Left renal pelvis (tissue), 4 donors: ENCODE measurements around the gene PCGF3. TPM values are rescaled to one million over a fixed set of nuclear protein-coding genes. Genes with fewer than 3 reads are reported as not detected.

Source experiments
- DNase-seq, 4 donors: peaks; one replicate each; pipeline ENCODE4 v3.0.0-alpha.2; 2013; ENCODE audit warnings: low read depth in 4 of 4, low spot score in 3 of 4
- polyA plus RNA-seq, 4 donors: library from polyadenylated mRNA; unstranded; fragments of 120-200 nt; gene quantifications; one replicate each; pipeline ENCODE4 v1.2.1, GENCODE V29; 2013; ENCODE audit not compliant: insufficient read length in 4 of 4

Gene PCGF3
- 10 to 100 TPM; 67.3 to 93.3 (median 74.2) TPM for polyA plus RNA-seq

- peak; percentile 78 to 92 (median 88) for DNase-seq
These were observed at the start of gene PCGF3 for GRCh38 chr4:705278-706082. PCGF3 (plus strand) TSS chr4:705832; CDS start chr4:733681, 27,849 bp downstream.

DNA sequence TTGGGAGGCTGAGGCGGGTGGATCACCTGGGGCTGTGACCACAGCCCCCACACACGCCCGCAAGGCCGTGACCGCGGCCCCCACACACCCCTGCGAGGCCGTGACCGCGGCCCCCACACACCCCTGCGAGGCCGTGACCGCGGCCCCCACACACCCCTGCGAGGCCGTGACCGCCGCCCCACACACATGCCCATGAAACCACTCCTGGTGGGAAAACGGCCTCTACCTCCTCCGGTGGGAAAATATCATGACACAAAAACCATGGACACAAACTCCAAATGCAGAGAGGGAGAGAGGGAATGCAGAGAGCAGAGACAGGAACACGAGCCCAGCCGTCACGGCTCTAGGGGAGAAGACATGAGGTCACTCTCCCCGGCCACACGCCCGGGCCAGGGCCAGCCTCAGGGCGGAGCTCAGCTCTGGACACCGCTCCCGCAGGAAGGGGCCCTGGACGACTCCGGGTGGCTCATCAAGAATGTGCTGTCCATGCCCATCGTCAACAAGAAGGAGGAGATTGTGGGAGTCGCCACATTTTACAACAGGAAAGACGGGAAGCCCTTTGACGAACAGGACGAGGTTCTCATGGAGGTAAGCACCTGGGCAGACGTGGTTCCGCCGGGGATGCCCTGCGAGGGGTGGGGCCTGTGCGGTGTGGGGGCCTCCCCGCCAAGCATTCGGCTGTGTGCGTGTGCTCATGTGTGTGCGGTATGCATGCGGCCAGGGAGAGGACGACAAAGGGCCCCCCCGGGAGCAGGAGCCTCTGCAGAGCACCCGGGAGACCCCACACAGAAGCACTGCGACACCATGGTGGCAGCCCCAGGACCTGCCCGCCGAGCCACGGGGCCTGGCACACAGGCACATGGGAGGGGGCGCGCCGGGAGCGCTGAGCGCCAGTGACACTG, 48.9 kb upstream of the PCGF3 start:
- no peak for DNase-seq

- no peak for DNase-seq
These were observed 48.2 kb upstream of the PCGF3 start for GRCh38 chr4:657338-657833.

- no peak for DNase-seq
These were observed 47.6 kb upstream of the PCGF3 start for GRCh38 chr4:657834-658667.

- no peak for DNase-seq
These were observed 46.7 kb upstream of the PCGF3 start for GRCh38 chr4:658681-659667.

DNA sequence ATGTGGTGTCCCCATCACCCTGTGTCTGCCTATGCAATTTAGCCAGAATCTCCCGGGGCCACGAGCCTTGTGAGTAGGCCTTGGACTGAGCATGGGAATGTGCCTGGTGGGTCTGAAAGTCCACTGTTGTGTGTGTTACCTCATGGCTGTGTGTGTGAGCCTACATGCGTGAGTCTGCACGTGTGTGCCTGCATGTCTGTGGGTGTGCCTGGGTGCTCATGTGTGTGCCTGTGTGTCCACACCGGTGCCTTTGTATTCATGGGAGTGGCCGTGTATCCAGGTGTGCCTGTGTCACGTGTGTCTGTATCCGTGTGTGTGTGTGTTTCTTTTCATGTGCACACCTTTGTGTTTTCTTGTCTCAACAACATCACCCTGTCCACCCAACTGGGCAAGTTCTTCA, 45.8 kb upstream of the PCGF3 start:
- DNase-seq, result no peak

- no peak for DNase-seq
These were observed 45.2 kb upstream of the PCGF3 start for GRCh38 chr4:660401-660800.

DNA sequence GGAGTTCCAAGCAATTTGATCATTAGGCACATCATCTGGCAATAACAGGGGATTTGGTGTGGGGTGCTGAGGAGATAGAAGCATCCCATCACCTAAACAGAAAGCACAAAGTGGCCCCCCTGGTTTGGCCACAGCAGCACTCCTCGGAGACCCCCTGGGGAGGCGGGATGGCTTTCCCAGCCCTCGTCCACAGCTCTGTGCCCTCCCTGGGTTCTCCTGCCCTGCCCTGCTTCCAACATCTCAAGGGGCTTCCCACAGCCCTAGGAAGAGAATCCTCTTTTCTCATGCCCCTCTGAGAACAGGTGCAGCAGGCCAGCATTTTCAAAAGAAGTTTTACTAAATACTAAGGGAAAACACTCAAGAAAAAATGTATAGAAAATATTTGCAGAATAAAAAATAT, 44.4 kb upstream of the PCGF3 start:
- no peak for DNase-seq

DNA sequence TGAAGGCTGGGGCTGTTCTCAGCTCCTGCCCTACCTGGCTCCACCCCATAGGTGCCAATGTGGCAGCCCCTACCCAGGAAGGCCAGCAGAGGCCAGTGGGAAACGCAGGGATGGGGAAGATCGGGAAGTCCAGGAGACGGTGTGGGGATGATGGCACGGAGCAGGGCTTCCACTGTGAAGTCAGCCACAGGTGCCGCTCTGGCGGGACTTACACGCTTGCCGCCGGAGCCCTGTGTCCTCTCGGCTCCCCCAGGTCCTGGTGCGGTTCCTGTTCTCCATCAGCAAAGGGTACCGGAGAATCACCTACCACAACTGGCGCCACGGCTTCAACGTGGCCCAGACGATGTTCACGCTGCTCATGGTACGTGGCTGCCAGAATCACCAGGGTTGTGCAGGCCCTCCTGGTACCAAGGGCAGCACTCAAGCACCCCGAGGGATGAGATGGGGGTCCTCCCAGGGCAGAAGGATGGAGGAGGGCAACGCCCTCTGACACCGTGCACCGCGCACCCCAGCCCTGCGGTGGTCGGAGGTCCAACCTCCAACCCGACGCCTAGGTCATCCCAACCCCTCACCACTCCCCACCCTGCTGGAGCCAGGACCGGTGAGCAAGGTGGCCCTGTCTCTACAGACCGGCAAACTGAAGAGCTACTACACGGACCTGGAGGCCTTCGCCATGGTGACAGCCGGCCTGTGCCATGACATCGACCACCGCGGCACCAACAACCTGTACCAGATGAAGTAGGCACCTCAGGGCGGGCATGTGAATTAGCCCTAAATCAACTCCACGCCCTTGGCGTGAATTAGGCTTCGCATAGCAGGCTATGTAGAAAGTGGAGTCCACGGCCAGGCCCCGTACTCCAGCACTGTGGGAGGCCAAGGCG, 43.5 kb upstream of the PCGF3 start:
- DNase-seq, result no peak

DNA sequence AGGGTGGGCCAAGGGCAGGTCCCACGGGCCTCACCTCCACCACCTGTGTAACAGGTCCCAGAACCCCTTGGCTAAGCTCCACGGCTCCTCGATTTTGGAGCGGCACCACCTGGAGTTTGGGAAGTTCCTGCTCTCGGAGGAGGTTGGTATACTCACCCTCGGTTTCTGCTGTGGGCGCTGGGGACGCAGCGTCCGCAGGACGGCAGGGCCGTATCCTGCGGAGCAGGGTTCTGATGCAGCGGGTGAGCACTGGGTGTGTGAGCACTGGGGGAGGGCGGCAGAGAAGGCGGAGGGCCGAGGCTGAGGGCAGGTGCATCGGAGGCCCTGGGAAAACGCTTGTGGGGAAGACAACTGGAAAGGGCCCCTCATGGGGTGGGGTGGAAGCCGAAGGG, 42.6 kb upstream of the PCGF3 start:
- no peak for DNase-seq

GRCh38 chr4:663438-664428, 41.9 kb upstream of the PCGF3 start:
- peak in 1 of 4 donors; percentile 59 for DNase-seq

DNA sequence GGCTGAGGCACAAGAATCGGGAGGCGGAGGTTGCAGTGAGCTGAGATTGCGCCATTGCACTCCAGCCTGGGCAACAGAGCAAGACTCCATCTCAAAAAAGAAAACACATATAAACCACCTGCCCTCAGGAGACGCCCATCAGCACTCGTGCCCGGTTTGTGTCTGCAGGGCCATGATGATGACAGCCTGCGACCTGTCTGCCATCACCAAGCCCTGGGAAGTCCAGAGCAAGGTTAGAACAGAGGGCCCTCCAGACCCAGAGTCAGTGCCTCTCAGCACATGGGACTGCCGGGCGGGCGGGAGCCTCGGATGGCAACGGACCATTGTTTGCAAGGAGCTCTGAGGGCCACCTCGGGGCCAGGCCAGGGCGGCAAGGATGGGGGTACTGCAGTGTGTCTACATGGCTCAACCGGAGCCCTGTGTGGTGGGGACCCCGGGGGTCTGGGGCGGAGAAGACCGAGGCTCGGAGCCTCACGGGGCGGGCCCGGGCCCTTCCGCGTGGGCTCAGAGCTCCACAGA, 40.9 kb upstream of the PCGF3 start:
- DNase-seq, result no peak

DNA sequence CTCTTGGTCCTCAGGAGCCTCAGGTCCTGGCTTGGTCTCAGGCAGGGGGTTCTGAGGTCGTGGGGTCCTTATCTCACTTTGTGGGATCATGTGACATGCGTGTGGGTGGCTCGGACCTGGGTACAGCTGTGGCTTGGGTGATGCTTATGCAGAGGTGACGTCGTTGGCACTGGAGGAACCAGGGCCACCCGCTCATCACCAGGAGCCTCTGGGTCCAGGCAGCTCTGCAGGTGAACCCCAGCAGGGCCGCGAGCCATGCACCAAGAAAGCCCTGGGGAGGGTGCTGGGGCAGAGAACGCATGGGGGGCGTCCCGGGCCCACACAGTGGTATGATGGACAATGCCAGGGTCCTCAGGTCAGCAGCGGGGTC, 40.3 kb upstream of the PCGF3 start:
- no peak for DNase-seq

GRCh38 chr4:665751-666435, 39.7 kb upstream of the PCGF3 start:
- no peak for DNase-seq

DNA sequence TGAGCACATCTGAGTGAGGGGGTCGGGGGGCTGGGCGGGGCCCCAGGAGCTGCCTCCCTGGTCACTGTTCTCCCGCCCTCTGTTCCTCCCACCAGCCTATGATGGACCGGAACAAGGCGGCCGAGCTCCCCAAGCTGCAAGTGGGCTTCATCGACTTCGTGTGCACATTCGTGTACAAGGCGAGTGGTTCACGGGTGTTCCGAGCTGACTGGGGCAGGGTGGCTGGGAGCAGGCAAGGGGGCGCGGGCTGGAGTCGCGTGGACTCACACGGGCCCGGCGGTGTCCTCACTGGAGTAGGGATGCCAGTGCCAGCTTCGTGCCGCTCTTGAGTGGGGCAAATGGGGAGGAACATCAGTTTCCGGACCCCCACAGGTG, 39.2 kb upstream of the PCGF3 start:
- no peak for DNase-seq

DNA sequence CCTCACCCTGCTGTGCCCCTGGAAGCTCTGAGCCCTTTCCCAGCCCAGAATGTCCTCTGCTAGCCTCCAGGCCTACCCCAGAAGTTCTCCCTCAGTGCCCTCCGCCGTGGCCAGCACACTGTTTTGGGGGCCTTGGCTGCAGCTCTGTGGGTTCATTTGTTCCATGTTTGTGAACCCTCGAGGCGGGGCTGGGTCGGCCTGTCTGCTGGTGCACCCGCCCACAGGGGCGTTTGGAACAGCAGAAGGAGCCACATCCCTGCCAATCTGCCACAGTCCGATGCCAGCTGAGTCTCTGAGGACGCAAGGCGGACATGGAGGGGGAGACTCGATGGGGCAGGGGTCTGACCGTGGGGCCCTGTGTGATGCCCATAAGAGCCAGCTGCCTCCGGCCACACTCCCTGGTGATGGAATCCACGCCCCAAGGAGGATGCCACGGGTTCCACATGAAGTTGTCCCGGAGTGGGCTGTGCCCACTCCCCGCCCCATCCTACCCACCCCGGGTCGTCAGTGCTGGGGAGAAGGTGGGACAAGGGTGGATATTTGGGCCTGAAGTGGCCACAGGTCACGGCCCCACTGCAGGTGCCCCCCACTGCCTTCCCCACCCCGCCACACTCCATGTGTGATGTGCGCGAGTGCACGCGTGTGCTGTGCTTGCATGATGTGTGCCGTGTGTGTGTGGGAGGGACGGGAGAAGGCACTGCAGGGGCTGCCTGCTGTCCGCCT, 38.6 kb upstream of the PCGF3 start:
- DNase-seq, result no peak
